Daoy (cell line): ENCODE measurements around the gene PTH1R. TPM values are rescaled to one million over a fixed set of nuclear protein-coding genes. Genes with fewer than 3 reads are reported as not detected.

ENCODE experiments used
- DNase-seq: peaks from one replicate; pipeline ENCODE4 v3.0.0-alpha.2; 2015; ENCODE audit warnings: low read depth
- total RNA-seq: library from RNA; depleted of rRNA; stranded (reverse); fragments of >200 nt; shearing (Covaris generic); gene quantifications from 2 replicates; pipeline ENCODE4 v1.2.3, GENCODE V29; 2014

The PTH1R gene
- total RNA-seq, 1 experiment from 2014 or later: not detected

- no peak for DNase-seq
Measured at GRCh38 chr3:46849686-46850467, 27.6 kb upstream of the PTH1R start.

GRCh38 chr3:46850468-46850779, 27.1 kb upstream of the PTH1R start:
- no peak for DNase-seq

DNA sequence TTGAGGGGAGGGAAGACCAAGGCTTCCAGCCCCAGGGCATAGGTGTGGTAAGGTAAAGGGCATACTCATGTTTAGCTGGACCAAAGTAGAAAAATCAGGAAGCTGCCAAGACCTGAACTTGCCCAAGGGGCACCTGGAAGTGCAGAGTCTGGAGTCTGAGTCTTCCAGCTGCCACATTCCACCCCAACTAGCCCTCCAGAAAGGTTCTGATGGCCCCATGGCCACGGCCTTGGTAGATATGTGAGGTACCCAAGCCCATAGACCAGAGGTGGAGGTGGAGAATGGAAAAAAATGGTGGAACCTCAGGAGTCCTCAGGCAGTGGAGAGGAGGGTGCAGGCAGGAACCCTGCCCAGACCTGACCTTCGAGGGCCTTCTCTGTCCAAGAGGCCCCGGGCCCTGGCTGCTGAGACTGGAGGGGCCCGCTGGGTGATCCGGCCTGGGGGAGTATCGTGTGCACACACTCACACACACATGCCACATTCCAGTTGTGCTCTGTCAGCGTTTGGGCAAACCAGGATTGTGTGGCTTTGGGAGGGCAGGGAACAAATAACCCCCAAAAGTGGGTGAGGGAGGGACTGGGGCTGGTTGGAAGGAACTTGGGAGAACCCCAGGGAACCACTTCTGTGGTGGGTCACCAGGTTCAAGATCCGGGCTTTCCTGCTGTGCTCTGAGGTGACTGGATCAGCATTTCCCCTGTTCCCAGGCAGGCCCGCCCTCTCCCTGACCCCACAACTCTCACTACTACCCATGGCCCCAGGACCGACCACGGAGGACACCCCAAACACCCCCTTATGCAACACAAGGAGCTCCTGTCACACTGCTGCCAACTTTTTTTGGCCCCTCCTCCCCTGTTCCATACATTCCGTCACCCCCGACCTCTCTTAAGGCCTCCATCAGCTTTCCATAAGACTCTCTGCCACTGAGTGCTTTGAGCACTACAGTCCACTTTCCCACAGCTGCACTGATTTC, 25.9 kb upstream of the PTH1R start:
- DNase-seq: no peak

DNA sequence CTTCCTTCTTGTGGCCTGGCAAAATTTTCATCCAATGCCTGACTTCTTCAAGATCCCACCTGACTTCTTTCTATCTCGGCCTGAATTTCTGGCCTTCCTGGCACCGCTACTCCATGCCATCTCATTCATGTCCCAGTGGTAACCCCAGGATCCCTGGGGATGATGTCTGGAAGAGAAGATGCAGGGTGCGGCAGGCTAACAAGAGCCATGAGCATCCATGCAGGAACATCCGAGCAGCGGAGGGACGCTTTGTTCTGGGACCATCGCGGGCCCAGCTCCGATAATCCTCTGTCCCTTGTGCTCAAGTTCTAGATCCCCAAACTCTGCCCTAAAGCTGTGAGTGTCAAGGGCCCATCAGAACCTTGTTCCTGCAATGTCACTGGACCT, 25.2 kb upstream of the PTH1R start:
- no peak for DNase-seq

DNA sequence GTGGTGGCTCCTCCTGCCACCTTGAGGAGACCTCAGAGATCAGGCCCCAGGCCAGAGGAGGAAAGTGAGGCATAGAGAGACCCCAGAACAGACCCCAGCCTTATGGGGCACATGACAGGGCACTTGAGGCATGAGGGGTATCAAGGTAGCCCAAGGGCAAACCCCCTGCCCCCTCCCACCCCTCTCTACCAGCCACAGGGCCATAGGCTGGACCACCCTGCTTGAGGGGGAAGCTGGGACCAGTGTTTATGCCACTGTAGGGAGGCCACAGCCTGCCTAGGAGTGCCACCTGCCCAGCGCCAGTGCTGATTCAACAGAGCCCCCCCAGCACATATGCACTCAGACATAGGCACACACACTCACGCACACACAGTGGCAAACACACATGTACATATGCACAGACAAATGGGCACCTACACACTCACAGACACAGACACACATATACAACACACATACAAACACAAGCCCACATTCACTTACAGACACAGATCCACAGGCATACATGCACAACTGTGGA, 24.6 kb upstream of the PTH1R start:
- DNase-seq: no peak

DNA sequence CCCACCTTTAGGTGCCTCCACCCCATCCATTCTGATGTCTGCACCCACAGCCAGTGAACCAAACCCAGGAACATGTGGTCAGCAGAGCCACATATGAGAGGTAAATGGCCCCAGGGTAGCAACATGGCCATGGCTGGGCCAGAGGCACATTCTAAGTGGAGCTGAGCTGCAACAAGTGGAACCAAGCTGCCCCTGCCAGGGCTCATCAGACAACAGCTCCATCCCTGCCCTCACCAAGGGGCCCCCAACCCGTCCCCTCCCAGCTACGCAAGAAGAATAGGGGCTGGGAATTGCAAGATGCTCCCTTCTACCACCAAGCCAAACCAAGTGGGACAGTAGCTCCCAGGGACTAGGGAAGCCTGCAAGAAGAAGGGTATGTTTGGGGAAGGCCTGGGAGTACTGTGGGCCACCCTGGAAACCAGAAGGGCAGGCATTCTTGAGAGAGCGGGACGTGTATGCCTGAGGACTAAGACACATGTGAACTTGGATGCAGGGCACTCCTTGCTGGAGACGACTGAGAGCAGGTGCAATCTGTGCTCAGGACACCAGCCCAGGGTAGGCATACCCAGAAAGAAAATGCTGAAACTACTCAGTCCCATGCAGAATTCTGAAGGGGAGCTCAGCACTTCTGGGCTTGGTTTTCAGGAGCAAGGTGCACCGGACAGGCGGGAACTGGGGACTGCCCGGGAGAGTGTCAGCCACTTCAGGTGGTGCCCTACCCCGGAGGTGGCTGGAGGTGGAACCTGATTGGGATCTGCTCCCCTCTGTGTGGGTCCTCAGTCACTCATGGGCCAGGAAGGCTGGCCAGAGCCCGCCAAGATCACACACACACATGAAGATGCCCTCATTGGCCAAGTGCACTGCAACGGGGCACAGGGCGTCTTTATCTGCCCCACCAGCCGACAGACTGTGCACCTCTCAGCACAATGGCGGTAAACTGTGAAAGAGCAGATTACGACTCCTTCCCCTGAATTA, 23.8 kb upstream of the PTH1R start:
- DNase-seq: no peak

DNA sequence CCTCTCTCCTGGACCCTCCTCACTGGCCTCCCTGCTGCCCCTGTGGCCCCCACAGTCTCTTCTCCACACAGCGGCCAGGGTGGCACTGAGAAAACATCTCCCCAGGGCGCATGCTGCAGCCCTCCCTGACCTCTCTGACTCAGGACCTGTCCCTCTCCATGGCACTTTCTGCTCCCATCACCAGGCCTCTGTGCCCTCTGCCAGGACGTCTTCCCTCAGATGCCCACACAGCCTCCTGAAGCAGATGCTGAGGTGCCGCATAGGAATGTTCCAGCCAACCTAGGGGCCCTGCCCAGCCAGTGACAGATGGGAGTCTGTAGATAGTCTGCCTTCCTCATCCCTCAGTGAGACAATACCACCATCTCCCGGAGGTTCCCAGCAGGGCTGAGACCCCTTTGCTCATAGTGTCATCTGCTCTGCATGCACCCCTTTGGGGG, 22.9 kb upstream of the PTH1R start:
- no peak for DNase-seq

- DNase-seq: no peak
Measured at GRCh38 chr3:46856576-46857471, 20.7 kb upstream of the PTH1R start.

GRCh38 chr3:46857485-46858341, 19.8 kb upstream of the PTH1R start:
- DNase-seq: no peak

- DNase-seq: no peak
Measured at GRCh38 chr3:46858456-46858855, 19.1 kb upstream of the PTH1R start.

DNA sequence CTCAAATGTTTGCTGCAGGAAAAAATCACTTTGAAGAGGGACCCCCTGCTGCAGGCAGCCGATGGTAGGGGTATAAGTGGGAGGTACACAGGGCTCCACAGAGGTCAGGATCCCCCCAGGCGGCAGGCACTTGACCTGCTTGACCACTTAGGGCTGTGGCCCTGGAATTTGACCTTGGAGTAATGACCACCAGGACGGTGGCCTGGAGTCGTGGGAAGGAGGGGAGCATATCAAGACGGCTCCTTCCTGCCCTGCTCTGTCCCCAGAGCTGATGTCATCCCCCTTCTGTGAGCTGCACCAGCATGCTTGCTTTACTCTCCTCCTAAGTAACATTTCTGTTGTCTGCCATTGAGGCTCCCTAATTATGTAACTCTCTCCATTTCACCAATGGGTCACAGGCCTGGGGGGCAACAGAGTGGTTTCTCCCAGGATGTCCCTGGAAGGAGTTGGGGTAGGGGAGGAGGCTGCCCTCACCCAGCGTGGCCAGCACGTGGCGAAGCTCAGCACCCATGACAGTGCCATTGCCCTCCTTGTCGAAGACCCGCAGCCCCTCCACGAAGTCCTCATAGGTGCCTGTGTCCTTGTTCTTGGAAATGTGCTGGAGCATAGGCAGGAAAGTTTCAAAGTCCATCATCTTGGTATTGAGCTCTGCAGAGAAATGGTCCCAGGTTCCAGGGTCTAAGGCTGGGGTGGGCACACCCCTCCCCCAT, 18.4 kb upstream of the PTH1R start:
- no peak for DNase-seq

GRCh38 chr3:46860017-46860809, 17.3 kb upstream of the PTH1R start:
- no peak for DNase-seq

DNA sequence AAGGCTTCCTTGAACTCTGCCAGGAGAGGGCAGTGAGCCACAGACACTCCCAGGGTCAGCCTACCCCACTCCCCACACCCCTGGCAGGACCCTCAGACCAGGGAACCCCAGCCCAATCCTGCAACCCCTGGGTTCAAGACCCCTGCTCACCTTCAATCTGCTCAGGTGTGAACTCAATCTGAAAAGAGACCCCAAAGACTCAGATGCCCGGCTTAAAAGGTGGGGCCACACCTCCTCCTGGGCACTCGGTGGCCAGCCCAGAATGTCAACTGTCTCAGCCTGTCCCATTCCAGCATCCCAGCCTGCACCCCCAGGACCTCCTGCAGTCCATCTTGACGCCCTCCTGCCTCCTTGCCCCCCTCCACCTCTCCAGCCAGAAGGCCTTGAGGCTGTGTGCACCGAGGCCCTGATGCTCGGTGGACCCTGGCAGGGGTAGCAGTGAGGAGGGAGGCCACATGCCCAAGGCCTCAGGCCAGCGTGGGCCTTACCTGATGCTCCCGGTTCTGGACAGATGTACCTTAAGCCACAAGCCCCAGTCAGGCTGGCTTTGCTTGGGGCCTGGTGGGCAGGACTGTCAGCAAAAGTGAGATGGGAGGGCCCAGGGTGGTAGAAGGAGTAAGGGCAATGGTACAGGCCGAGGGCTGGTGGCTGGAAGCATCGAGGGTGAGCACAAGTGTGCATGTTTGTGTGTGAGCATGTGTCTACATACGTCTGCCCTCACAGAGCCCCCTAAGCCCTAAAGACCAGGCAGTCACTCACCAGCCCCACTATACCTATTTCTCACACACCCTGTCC, 16.5 kb upstream of the PTH1R start:
- no peak for DNase-seq

DNA sequence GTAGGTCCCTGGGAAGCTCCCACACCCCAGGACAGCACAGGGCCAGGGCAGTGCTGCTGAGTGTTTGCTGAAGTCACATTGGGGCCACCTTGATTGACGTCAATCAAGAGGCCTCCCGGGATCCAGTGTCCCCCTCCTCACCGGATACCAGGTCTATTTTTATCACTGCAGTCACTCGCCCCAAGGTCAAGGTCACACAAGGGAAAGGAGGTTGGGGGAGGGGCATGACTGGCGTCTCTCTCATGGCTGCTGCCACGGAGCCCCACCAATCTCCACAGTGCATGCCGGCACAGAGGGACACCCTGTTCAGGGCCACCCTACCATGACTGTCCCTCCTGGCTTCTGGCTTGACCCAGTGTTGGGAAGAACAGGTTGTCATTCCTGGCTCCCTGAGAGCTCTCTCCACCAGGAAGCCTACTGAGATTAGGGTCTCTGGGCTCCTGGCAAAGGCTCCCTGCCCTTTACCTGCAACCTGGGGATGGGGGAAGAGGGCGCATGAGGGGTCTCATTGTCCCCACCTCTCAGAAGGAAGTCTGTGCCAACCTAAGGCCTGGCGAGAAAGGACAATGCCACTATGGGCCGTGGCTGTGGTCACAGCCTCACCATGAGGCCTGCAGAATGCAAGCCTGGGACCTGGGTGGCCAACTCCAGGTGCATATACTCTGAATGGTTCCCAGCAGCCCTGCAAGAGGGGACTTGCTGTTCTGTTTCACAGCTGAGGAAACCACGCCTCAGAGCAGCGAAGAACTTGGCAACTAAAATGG, 15.7 kb upstream of the PTH1R start:
- no peak for DNase-seq

GRCh38 chr3:46862369-46863025, 15.0 kb upstream of the PTH1R start:
- no peak for DNase-seq

GRCh38 chr3:46863261-46863782, 14.2 kb upstream of the PTH1R start, which contains the start of gene MYL3:
MYL3 (minus strand) TSS chr3:46863444; CDS start chr3:46863390, 54 bp downstream.
- DNase-seq: no peak
